ENCODE data around the gene ARVCF. TPM values are rescaled to one million over a fixed set of nuclear protein-coding genes. Genes with fewer than 3 reads are reported as not detected.

Gene ARVCF
- total and polyA plus RNA-seq, 9 of the 15 experiments (the other 6 are each of a cell fraction or from before 2014, with no cell fraction given), result 0.03 to 97.4 (median 15.6) TPM

- TF ChIP-seq ZNF280A (IDR thresholded peaks at IDR 0.05; ENCODE audit: low read depth, partially characterized antibody) (no peak), ZNF561 (CRISPR knock-in tag; conservative IDR thresholded peaks at IDR 0.05) (no peak), ASH1L (IDR thresholded peaks at IDR 0.05; ENCODE audit: borderline replicate concordance, low read depth, partially characterized antibody) (no peak), MGA (IDR thresholded peaks at IDR 0.05) (no peak), MAZ (CRISPR knock-in tag; conservative IDR thresholded peaks at IDR 0.05 in 1 of 2, IDR thresholded peaks at IDR 0.05 in 1 of 2) (0 out of 4 replicates have a peak, but pooled peaks of 1 of the 2 experiments have one; percentile 11), CSDE1 (IDR thresholded peaks at IDR 0.05) (no peak), CREB3 (tag; conservative IDR thresholded peaks at IDR 0.05; ENCODE audit: low read depth) (no peak), ZNF511 (CRISPR knock-in tag; IDR thresholded peaks at IDR 0.05) (no peak), SMAD1 (IDR thresholded peaks at IDR 0.05; ENCODE audit: low read depth, low read length, partially characterized antibody) (peak; percentile 14), ZHX1 (conservative IDR thresholded peaks at IDR 0.05; ENCODE audit: low read length) (no peak)
These were observed 967 bp upstream of the ARVCF start (continued) for GRCh38 chr22:20017622-20017958.

Measured in K562 (cell line).